ENCODE results near the gene RGS13. TPM values are rescaled to one million over a fixed set of nuclear protein-coding genes. Genes with fewer than 3 reads are reported as not detected.
A peak's percentile ranks its signal among the peaks of the same experiment; 100 is the strongest.

RGS13 gene
- total and polyA plus RNA-seq, 10 of the 15 experiments (the other 5 are each of a cell fraction or from before 2014, with no cell fraction given) = 0.23 to 16.0 (median 0.36) TPM; not detected in 1

GRCh38 chr1:192601143-192601542, 34.8 kb upstream of the RGS13 start (continued):
- TF ChIP-seq EP300 (IDR thresholded peaks at IDR 0.05; ENCODE audit: borderline replicate concordance in 1 of 2, control insufficient read depth in 1 of 2, low read depth in 2 of 2, low read length in 2 of 2) = 0 out of 4 replicates have a peak, but pooled peaks of 1 of the 2 experiments have one; percentile 29
- no peak for TF ChIP-seq CHD2 (IDR thresholded peaks at IDR 0.05; ENCODE audit: borderline replicate concordance, low read depth, low read length)
- TF ChIP-seq SMARCA5 (IDR thresholded peaks at IDR 0.05) = 0 out of 2 replicates have a peak, but pooled peaks have one; percentile 16
- TF ChIP-seq ZBTB4 (CRISPR knock-in tag; IDR thresholded peaks at IDR 0.05) = no peak
- TF ChIP-seq IKZF2 (IDR thresholded peaks at IDR 0.05) = peak; percentile 30 to 60; a peak in 1 of 4 replicates
- TF ChIP-seq POLR2AphosphoS2 (IDR thresholded peaks at IDR 0.05; ENCODE audit: low read depth, low read length) = no peak
- 0 out of 2 replicates have a peak, but pooled peaks have one; percentile 15 for TF ChIP-seq NBN (IDR thresholded peaks at IDR 0.05)
- no peak for TF ChIP-seq NFYA (IDR thresholded peaks at IDR 0.05; ENCODE audit: borderline replicate concordance, low read depth, low read length)
- TF ChIP-seq, protein P1, sequence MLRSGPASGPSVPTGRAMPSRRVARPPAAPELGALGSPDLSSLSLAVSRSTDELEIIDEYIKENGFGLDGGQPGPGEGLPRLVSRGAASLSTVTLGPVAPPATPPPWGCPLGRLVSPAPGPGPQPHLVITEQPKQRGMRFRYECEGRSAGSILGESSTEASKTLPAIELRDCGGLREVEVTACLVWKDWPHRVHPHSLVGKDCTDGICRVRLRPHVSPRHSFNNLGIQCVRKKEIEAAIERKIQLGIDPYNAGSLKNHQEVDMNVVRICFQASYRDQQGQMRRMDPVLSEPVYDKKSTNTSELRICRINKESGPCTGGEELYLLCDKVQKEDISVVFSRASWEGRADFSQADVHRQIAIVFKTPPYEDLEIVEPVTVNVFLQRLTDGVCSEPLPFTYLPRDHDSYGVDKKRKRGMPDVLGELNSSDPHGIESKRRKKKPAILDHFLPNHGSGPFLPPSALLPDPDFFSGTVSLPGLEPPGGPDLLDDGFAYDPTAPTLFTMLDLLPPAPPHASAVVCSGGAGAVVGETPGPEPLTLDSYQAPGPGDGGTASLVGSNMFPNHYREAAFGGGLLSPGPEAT (IDR thresholded peaks at IDR 0.05; ENCODE audit: low read depth) = peak; percentile 52; the same call in 1 of the 2 replicates
- TF ChIP-seq, protein P2, sequence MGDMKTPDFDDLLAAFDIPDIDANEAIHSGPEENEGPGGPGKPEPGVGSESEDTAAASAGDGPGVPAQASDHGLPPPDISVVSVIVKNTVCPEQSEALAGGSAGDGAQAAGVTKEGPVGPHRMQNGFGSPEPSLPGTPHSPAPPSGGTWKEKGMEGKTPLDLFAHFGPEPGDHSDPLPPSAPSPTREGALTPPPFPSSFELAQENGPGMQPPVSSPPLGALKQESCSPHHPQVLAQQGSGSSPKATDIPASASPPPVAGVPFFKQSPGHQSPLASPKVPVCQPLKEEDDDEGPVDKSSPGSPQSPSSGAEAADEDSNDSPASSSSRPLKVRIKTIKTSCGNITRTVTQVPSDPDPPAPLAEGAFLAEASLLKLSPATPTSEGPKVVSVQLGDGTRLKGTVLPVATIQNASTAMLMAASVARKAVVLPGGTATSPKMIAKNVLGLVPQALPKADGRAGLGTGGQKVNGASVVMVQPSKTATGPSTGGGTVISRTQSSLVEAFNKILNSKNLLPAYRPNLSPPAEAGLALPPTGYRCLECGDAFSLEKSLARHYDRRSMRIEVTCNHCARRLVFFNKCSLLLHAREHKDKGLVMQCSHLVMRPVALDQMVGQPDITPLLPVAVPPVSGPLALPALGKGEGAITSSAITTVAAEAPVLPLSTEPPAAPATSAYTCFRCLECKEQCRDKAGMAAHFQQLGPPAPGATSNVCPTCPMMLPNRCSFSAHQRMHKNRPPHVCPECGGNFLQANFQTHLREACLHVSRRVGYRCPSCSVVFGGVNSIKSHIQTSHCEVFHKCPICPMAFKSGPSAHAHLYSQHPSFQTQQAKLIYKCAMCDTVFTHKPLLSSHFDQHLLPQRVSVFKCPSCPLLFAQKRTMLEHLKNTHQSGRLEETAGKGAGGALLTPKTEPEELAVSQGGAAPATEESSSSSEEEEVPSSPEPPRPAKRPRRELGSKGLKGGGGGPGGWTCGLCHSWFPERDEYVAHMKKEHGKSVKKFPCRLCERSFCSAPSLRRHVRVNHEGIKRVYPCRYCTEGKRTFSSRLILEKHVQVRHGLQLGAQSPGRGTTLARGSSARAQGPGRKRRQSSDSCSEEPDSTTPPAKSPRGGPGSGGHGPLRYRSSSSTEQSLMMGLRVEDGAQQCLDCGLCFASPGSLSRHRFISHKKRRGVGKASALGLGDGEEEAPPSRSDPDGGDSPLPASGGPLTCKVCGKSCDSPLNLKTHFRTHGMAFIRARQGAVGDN (IDR thresholded peaks at IDR 0.05) = no peak
- no peak for TF ChIP-seq IRF4 (IDR thresholded peaks at IDR 0.05; ENCODE audit: low read depth, low read length)
- TF ChIP-seq EED (IDR thresholded peaks at IDR 0.05; ENCODE audit: low read depth) = no peak
- no peak for TF ChIP-seq BRCA1 (IDR thresholded peaks at IDR 0.05; ENCODE audit: low read depth, low read length)
- no peak for TF ChIP-seq SIX5 (IDR thresholded peaks at IDR 0.05; ENCODE audit: low read depth, low read length, severe bottlenecking)
- TF ChIP-seq BMI1 (IDR thresholded peaks at IDR 0.05; ENCODE audit: borderline replicate concordance) = no peak
- TF ChIP-seq CREB1 (IDR thresholded peaks at IDR 0.05; ENCODE audit: low read depth) = peak; percentile 66; the same call in 1 of the 2 replicates
- no peak for TF ChIP-seq MEF2B (IDR thresholded peaks at IDR 0.05; ENCODE audit: partially characterized antibody, poor library complexity, severe bottlenecking)
- peak; percentile 73 for TF ChIP-seq ATF7 (IDR thresholded peaks at IDR 0.05; ENCODE audit: low read depth)
- no peak for TF ChIP-seq EZH2 (IDR thresholded peaks at IDR 0.05; ENCODE audit: borderline replicate concordance, control insufficient read depth, low read depth, low read length)
- no peak for TF ChIP-seq SUZ12 (IDR thresholded peaks at IDR 0.05; ENCODE audit: unreplicated experiment)
- no peak for TF ChIP-seq ESRRA (IDR thresholded peaks at IDR 0.05; ENCODE audit: low read length)
